ENCODE data around the gene FRMD7. TPM values are rescaled to one million over a fixed set of nuclear protein-coding genes. Genes with fewer than 3 reads are reported as not detected.

The FRMD7 gene
- total RNA-seq, 2 experiments from 2014 or later: not detected

DNA sequence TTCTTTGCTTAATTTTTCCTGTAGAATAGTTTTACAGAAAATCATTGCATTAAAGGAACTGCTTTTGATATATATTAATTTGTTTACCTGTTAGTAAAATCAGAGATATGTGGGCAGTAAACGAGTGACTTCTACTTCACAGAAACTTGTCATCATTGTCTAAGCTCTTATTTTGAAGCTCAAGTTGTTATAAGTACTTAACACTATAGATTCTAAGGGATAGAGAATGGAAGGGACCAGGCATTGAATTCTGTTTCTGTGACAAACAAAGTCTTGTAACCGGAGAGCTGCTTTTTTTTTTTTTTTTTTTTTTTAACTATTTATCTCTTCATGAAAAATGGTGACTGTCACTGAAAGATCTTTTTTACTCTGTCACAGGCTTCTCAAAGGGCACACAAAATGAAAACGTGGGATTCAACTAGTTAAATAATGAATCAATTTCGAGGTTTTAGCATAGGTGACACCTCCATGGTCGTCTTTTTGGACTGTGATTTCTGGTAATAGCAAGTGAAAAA is 90.3 kb downstream of the FRMD7 start:
- Histone ChIP-seq H3K9me3 (ENCODE audit: control insufficient read depth in 1 of 2, insufficient read depth in 1 of 2, low read length in 2 of 2) (no peaks in the 10 kb centered on the region), H3K27me3 (ENCODE audit: control insufficient read depth in 1 of 2, insufficient read depth in 2 of 2, low read length in 2 of 2) (no peaks in the 10 kb centered on the region), H3K27ac (ENCODE audit: low read depth in 1 of 2, low read length in 2 of 2) (no peak overlapping the region), H3K36me3 (ENCODE audit: insufficient read depth, low read length) (no peaks in the 10 kb centered on the region), H3K4me1 (ENCODE audit: insufficient read depth, low read length) (peaks cover 6% of the 10 kb centered on the region), H3K4me3 (ENCODE audit: low read length) (no peak overlapping the region)
- Mint-ChIP-seq H3K36me3 (ENCODE audit: low read depth) (peaks cover 9% of the 10 kb centered on the region), H3K4me3 (no peak overlapping the region), H3K9me3 (no peaks in the 10 kb centered on the region), H3K4me1 (ENCODE audit: low read depth) (peaks cover 73% of the 10 kb centered on the region), H3K27ac (no peak overlapping the region), H3K27me3 (no peaks in the 10 kb centered on the region)
- ATAC-seq (ENCODE audit: poor library complexity) (no peak), DNase-seq (no peak)
- intact Hi-C loops (cut with DNase I, micrococcal nuclease): no loop called here
- ChIA-PET POLR2A (interaction anchor here (0.8 kb wide), 1 partner anchor 14 kb away, joined by 4 read pairs; no protein-coding TSS in a partner anchor), CTCF (interaction anchor here (0.6 kb wide), 1 partner anchor 8 kb away, joined by 6 read pairs; no protein-coding TSS in a partner anchor)
- TF ChIP-seq, protein P1, sequence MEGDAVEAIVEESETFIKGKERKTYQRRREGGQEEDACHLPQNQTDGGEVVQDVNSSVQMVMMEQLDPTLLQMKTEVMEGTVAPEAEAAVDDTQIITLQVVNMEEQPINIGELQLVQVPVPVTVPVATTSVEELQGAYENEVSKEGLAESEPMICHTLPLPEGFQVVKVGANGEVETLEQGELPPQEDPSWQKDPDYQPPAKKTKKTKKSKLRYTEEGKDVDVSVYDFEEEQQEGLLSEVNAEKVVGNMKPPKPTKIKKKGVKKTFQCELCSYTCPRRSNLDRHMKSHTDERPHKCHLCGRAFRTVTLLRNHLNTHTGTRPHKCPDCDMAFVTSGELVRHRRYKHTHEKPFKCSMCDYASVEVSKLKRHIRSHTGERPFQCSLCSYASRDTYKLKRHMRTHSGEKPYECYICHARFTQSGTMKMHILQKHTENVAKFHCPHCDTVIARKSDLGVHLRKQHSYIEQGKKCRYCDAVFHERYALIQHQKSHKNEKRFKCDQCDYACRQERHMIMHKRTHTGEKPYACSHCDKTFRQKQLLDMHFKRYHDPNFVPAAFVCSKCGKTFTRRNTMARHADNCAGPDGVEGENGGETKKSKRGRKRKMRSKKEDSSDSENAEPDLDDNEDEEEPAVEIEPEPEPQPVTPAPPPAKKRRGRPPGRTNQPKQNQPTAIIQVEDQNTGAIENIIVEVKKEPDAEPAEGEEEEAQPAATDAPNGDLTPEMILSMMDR (IDR thresholded peaks at IDR 0.05): no peak

DNA sequence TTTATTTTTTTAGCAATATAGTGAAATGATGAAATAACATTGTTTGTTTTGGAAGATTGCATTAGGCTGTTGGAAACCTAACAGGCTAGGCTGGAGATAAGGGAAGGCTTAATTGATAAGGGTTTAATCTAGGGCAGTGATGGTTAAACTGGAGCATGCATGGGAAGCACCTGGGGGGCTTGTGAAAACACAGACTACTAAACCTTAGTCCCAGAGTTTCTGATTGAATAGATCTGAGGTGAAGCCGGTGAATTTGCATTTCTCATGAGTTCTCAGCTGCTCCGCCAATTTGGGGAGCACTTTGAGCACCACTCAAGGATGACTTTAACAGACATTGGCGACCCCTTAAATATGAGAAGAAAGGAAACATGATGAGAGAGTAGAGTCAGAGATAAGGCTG is 93.2 kb downstream of the FRMD7 start:
- H3K9me3 ChIP-seq (ENCODE audit: control insufficient read depth in 1 of 2, insufficient read depth in 1 of 2, low read length in 2 of 2): no peaks in the 10 kb centered on the region
- TF ChIP-seq, protein P1 (IDR thresholded peaks at IDR 0.05): no peak
- no peaks in the 10 kb centered on the region for H3K9me3 Mint-ChIP-seq
- CTCF ChIA-PET: no interaction called here
- intact Hi-C loops (cut with DNase I, micrococcal nuclease): no loop called here
- peaks cover 14% of the 10 kb centered on the region for H3K36me3 Mint-ChIP-seq (ENCODE audit: low read depth)
- no peaks in the 10 kb centered on the region for H3K36me3 ChIP-seq (ENCODE audit: insufficient read depth, low read length)
- H3K27ac Mint-ChIP-seq: no peak overlapping the region
- H3K27me3 ChIP-seq (ENCODE audit: control insufficient read depth in 1 of 2, insufficient read depth in 2 of 2, low read length in 2 of 2): no peaks in the 10 kb centered on the region
- H3K27ac ChIP-seq (ENCODE audit: low read depth in 1 of 2, low read length in 2 of 2): no peak overlapping the region
- no peaks in the 10 kb centered on the region for H3K27me3 Mint-ChIP-seq
- DNase-seq (no peak), ATAC-seq (ENCODE audit: poor library complexity) (no peak)
- H3K4me3 ChIP-seq (ENCODE audit: low read length): no peak overlapping the region
- POLR2A ChIA-PET: no interaction called here
- no peak overlapping the region for H3K4me3 Mint-ChIP-seq
- H3K4me1 ChIP-seq (ENCODE audit: insufficient read depth, low read length): peaks cover 13% of the 10 kb centered on the region
- H3K4me1 Mint-ChIP-seq (ENCODE audit: low read depth): peaks cover 71% of the 10 kb centered on the region

DNA sequence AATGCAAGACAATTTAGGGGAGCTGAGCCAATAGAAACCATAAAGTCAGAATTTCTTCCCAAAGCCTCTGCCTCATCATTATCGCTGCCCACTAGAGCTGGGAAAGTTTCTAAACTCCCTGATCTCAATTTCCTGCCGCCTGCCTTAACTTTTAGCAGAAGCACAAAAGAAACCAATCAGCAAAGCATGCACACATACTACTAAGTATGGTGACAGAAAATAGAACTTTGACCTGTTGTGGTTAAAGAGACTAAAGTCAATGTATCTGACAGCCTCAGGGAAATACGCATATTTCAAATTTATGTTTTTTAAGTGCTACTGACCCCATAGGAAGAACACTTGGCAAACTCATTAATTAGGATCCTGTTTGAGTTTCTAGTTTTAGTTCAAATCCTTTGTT is 94.7 kb downstream of the FRMD7 start:
- Mint-ChIP-seq H3K27ac (no peak overlapping the region), H3K4me1 (ENCODE audit: low read depth) (peaks cover 78% of the 10 kb centered on the region), H3K9me3 (no peaks in the 10 kb centered on the region), H3K36me3 (ENCODE audit: low read depth) (peaks cover 19% of the 10 kb centered on the region), H3K4me3 (no peak overlapping the region), H3K27me3 (no peaks in the 10 kb centered on the region)
- CTCF ChIA-PET: no interaction called here
- H3K9me3 ChIP-seq (ENCODE audit: control insufficient read depth in 1 of 2, insufficient read depth in 1 of 2, low read length in 2 of 2): no peaks in the 10 kb centered on the region
- H3K27me3 ChIP-seq (ENCODE audit: control insufficient read depth in 1 of 2, insufficient read depth in 2 of 2, low read length in 2 of 2): no peaks in the 10 kb centered on the region
- POLR2A ChIA-PET: interaction anchor here (2.5 kb wide), 1 partner anchor 9 kb away, joined by 14 read pairs; no protein-coding TSS in a partner anchor
- DNase-seq (no peak), ATAC-seq (ENCODE audit: poor library complexity) (no peak)
- H3K27ac ChIP-seq (ENCODE audit: low read depth in 1 of 2, low read length in 2 of 2): no peak overlapping the region
- no peaks in the 10 kb centered on the region for H3K36me3 ChIP-seq (ENCODE audit: insufficient read depth, low read length)
- TF ChIP-seq, protein P1 (IDR thresholded peaks at IDR 0.05): no peak
- intact Hi-C loops (cut with DNase I, micrococcal nuclease): no loop called here
- peaks cover 13% of the 10 kb centered on the region for H3K4me1 ChIP-seq (ENCODE audit: insufficient read depth, low read length)
- no peak overlapping the region for H3K4me3 ChIP-seq (ENCODE audit: low read length)
